Activated T-helper 2 cell treated with anti-CD3 and anti-CD28 coated beads, Interferon-gamma antibody, Interleukin-2, Interleukin-4, amounts not matched to agents 10 μg/mL and 5 μg/mL and 100 μg/mL, durations not matched to agents 14 hours and 24 hours and 36 hours (primary cell): ENCODE results near the gene GTF2H2C_2.
"Not testable (repeated sequence)": the region's sequence is repeated elsewhere in the genome, so short reads cannot be mapped to it uniquely, and the experiment has no call there.

ENCODE experiments used
- DNase-seq: peaks from one replicate; pipeline ENCODE4 v3.0.0; 2021; ENCODE audit warnings: low spot score
- H3K27ac Mint-ChIP-seq: one replicate; pipeline ENCODE4 v1.8.0; 2021; ENCODE audit warnings: mixed read lengths
- H3K27me3 Mint-ChIP-seq: one replicate; pipeline ENCODE4 v1.8.0; 2021; ENCODE audit warnings: low read depth, mixed read lengths
- H3K36me3 Mint-ChIP-seq: one replicate; pipeline ENCODE4 v1.8.0; 2021; ENCODE audit warnings: low read depth, mixed read lengths
- H3K4me1 Mint-ChIP-seq: one replicate; pipeline ENCODE4 v1.8.0; 2021; ENCODE audit warnings: low read depth, mixed read lengths
- H3K4me3 Mint-ChIP-seq: one replicate; pipeline ENCODE4 v1.8.0; 2021; ENCODE audit warnings: low read depth, mild to moderate bottlenecking, moderate library complexity, mixed read lengths
- H3K9me3 Mint-ChIP-seq: one replicate; pipeline ENCODE4 v1.8.0; 2021; ENCODE audit warnings: mixed read lengths
- intact Hi-C: fragments of 100-400 bp; cut with micrococcal nuclease; formaldehyde crosslinking; loops from one replicate; pipeline ENCODE4 v1.15.1; 2023

The GTF2H2C_2 gene

DNA sequence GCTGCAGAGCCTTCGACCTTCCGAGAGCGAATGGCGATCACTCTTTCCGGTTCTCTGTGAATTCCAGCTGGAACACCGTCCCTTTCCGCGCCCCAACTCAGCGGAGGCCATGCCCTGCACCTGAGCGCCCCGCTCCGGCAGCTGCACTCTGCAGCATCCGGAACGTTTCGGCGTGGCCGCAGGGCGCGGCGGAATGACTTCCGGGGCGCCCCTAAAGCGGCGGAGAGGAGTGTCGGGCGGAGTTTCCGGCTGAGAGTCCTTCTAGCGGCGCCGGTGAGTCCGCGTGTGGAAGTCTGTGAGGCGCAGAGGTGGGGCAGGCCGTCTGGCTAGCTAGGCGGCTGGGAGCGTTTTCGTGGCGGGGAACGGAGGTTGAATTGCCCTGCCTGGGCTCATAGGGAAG, at the start of gene GTF2H2C_2:
TSS of gene GTF2H2C_2 (plus strand) at position 252 of the 400 bp plus-strand sequence.
- intact Hi-C loops: not testable (repeated sequence)

DNA sequence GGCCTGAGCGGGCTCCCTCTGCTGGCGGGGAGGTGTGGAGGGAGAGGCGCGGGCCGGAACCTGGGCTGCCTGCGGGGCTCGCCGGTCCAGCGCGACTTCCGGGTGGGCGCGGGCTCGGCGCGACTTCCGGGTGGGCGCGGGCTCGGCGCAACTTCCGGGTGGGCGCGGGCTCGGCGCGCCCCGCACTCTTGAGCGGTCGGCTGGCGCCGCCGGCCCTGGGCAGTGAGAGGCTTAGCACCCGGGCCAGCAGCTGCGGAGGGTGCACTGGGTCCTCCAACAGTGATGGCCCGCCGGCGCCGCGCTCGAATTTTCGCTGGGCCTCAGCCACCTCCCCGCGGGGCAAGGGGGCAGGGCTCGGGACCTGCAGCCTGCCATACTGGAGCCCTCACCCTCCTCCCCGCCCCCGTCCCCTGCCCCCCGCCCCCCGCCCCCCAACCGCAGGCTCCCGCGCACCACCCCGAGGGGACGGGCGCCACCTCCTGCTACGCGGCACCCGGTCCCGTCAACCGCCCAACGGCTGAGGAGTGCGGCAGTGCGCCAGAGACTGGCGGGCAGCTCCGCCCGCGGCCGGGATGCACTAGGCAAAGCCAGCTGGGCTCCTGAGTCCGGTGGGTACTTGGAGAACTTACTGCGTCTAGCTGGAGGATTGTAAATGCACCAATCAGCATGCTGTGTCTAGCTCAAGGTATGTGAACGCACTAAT, 14.0 kb upstream of the GTF2H2C_2 start:
- Mint-ChIP-seq H3K4me3 (peak overlapping the region; percentile 77), H3K27ac (peak overlapping the region; percentile 76)
- H3K27me3 Mint-ChIP-seq, H3K36me3 Mint-ChIP-seq, intact Hi-C loops, H3K9me3 Mint-ChIP-seq, H3K4me1 Mint-ChIP-seq: not testable (repeated sequence)
- DNase-seq: peak; percentile 74

More for the DNA sequence above, at the start of gene GTF2H2C_2:
- not testable (repeated sequence) for DNase-seq, H3K4me3 Mint-ChIP-seq, H3K4me1 Mint-ChIP-seq, H3K36me3 Mint-ChIP-seq, H3K27me3 Mint-ChIP-seq, H3K9me3 Mint-ChIP-seq, H3K27ac Mint-ChIP-seq

DNA sequence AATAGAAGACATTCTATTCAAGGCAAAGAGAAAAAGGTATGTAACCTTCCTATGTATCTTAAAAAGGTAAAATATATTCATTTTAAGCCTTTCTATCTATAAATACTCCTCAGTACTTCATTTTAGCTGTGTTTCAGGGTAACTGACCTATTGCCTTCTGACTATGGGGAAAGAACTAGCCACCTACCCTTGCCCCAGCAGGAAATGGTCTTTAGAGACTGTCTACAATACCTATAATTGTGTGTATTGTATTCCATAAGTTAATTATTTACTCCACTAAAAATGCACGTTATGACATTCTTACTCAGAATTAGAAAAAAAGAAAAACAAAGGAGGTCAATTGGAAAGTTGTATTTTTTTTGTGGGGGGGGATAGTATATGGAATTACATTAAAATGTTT, 6.2 kb downstream of the GTF2H2C_2 start:
- H3K27ac Mint-ChIP-seq, H3K4me1 Mint-ChIP-seq, intact Hi-C loops, H3K9me3 Mint-ChIP-seq, H3K36me3 Mint-ChIP-seq, H3K4me3 Mint-ChIP-seq, DNase-seq, H3K27me3 Mint-ChIP-seq: not testable (repeated sequence)

DNA sequence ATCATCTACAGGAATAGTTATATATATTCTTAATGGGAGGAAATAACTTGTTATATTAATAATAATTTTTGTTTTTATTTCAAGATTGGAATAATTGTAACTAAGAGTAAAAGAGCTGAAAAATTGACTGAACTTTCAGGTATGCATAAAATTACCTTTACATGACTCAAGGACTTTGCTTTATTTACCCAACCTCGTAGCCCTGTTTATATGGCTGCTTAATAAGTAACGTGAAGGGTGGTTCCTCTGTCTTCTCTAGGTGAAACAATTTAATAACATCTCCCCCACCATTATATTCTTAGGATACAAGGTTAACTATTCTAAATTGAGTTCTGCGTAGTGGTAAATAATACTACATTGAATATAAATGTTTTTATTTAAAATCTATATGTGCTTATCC, 8.0 kb downstream of the GTF2H2C_2 start:
- DNase-seq, intact Hi-C loops, H3K9me3 Mint-ChIP-seq, H3K36me3 Mint-ChIP-seq, H3K27me3 Mint-ChIP-seq, H3K4me3 Mint-ChIP-seq, H3K4me1 Mint-ChIP-seq, H3K27ac Mint-ChIP-seq: not testable (repeated sequence)

DNA sequence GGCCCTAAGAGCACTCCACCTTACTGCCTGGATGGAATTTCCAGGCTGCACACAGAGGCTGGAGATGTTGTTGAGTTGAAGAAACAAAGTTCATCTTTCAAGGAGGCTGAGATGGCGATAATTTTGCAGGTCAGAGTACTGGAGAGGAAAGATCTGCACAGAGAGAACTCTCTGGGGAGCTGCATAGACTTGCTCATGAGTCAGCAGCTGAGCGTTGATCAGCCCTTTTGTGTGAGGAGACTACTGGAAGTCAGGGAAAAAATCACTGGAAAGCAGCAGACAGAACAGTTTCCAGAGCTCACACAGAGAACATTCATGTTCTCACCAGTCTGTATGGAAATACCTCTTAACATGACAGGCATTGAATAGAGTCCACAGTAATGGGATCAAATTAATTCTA, 23.4 kb downstream of the GTF2H2C_2 start:
- H3K36me3 Mint-ChIP-seq, DNase-seq, H3K4me3 Mint-ChIP-seq, intact Hi-C loops, H3K27me3 Mint-ChIP-seq, H3K27ac Mint-ChIP-seq, H3K9me3 Mint-ChIP-seq, H3K4me1 Mint-ChIP-seq: not testable (repeated sequence)

DNA sequence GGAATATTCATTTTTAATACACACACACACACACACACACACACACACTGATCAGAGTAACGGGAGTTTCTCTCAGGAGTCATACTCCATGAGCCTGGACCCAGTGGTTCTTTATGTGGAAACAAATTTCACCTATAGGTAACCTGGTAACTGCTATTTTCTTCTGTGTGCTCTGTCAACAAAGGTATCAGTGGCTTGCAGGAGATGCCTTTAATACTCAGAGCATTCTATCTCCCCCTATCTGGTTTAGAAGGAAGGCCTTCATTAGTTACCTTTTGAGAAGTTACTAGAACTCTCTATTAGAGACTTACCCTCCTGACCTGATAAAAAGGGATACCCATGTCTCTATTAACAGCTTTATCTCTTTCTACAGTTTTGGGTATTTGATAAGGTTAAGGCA, 34.4 kb downstream of the GTF2H2C_2 start:
- H3K4me1 Mint-ChIP-seq, intact Hi-C loops, H3K27ac Mint-ChIP-seq, H3K36me3 Mint-ChIP-seq, DNase-seq, H3K27me3 Mint-ChIP-seq, H3K9me3 Mint-ChIP-seq, H3K4me3 Mint-ChIP-seq: not testable (repeated sequence)

DNA sequence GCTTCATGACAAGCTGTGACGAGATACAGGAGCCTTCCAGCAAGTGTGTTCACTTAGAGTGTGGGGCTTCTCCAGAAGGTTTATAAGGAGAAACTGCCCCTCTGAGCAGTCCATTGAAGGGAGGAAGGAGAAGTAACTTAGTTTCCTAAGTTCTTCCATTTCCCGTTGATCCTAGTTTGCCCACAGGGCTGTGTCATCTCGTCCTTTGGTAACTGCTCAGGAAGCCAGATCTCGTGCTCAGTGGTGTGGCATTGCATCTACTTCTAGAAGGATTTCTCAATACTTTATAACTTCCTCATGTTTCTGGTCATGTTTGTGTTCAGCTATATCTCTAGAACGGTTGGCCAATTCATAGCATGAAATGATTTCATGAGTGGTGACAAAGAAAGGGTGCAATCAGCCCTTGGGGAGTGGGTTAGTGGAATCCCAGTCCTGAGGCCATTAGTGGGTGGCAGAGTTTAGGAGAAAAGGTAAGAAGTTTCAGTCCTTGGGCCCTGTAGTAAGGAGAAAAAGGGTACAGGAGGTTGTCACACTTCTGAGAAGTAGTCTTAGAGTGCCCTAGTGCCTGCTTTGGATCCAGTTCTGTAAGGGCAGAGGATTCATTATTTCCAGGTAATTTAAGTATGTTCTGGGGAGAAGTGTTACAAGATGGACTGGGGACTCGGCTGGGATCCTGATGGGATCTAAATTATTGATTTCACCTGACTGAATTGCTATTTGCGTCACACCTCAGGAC, 36.2 kb downstream of the GTF2H2C_2 start:
- H3K4me1 Mint-ChIP-seq, H3K9me3 Mint-ChIP-seq, H3K27ac Mint-ChIP-seq, DNase-seq, intact Hi-C loops, H3K27me3 Mint-ChIP-seq, H3K4me3 Mint-ChIP-seq, H3K36me3 Mint-ChIP-seq: not testable (repeated sequence)

DNA sequence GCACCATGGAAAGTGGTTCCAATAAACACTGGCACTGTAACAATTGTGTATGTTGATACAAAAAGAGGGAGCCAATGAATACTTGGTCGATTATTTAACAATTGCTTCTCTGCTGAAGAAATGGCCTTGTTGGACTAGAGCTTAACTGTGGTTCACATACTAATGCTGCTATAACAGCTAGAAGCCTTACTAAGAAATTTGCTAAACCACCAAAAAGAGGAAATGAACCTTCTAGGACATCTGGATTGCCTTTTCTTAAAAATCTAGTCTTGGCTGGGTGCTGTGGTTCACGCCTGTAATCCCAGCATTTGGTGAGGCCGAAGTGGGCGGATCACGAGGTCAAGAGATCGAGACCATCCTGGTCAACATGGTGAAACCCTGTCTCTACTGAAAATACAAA, 41.9 kb downstream of the GTF2H2C_2 start:
- H3K27ac Mint-ChIP-seq, H3K36me3 Mint-ChIP-seq, intact Hi-C loops, H3K27me3 Mint-ChIP-seq, H3K4me1 Mint-ChIP-seq, H3K4me3 Mint-ChIP-seq, H3K9me3 Mint-ChIP-seq, DNase-seq: not testable (repeated sequence)

DNA sequence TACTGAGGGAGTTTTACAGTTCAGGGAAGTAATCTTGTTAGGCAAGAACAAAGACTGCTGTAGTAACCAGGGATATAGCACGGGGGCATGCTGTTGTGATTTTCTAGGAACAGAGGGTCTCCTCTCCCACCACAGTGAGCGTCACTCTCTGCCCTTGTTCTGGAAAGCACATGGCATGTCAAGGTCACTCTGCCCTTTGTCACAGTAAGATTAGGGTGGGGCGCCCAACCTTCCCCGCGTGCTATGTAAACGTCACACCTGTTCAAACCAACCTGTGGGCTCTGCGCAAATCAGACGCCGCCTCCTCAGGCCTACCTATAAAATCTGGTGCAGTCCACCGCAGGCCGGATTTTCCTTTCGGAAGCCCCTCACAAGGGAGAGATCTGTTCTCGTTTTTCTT, 44.0 kb downstream of the GTF2H2C_2 start:
- DNase-seq, H3K9me3 Mint-ChIP-seq, H3K27me3 Mint-ChIP-seq, H3K27ac Mint-ChIP-seq, H3K4me1 Mint-ChIP-seq, intact Hi-C loops, H3K4me3 Mint-ChIP-seq, H3K36me3 Mint-ChIP-seq: not testable (repeated sequence)

DNA sequence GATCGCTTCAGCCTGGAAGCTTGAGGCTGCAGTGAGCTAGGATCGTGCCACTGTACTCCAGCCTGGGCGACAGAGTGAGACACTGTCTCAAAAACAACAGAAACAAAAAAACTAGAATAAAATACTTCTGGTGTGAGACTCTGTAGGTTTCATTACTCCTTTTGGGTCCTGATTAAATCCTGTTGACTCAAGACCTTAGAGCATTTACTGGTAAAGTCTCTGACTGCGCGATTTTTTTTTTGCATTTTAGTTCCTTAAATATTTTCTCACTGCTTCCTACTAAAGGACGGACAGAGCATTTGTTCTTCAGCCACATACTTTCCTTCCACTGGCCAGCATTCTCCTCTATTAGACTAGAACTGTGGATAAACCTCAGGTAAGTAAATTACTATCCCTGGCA, 46.8 kb downstream of the GTF2H2C_2 start:
- H3K27ac Mint-ChIP-seq, H3K4me1 Mint-ChIP-seq, H3K4me3 Mint-ChIP-seq, H3K36me3 Mint-ChIP-seq, intact Hi-C loops, H3K27me3 Mint-ChIP-seq, H3K9me3 Mint-ChIP-seq, DNase-seq: not testable (repeated sequence)

DNA sequence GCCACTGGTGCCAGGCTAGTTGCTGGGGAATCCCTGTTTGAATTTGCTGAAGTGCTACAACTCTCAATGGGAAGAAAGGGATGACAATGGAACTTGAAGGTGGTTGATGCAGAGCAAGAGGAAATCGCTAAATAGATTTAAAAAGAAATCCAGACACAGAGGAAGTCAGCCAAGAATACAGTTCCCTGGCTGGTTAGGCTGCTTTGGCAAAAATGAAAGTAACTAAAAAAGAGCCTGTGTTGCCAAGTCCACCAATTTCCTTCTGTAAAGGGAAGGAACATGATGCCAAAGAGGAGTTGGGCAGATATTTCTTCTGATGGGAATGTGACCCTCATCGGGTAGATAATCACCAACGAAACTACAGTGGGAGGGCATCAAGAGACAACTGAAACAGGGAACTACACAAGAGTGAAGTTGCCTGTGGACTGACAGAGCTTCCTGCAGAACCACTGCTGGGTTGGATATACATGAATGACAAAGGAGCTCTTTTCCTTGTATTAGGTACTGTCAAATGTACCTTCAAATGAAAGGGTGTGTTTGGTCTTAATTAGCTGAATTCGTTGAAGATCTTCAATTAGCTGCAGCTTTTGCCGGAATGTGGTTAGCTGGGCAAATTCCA, 49.0 kb downstream of the GTF2H2C_2 start:
- intact Hi-C loops: not testable (repeated sequence)

DNA sequence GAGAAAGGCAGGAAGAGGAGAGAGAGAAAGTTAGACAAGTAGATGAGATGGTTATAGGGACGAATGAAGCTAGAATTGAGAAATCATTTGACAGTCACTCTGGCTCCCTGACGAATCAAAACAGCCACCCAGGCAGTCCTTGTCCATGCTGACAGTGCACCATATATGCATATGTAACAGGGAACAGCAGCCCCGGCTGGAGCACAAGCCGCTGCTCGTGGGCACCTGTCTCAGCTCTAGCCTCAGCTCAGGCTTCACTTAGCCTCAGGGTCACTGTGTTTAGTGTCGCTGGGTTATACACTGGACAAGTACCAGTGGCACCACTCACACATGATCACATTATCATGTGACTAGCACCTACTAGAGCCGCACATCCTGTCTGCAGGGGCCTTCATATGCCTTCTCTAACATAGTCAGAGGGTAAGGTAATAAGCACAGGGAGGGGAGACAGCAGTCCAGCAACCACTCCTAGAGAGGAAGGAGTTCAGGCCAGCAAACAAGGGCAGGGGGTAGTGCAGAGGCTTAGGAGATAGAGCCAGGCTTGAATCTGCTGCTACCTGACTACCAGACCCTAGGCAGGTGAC, 54.9 kb downstream of the GTF2H2C_2 start:
- H3K27me3 Mint-ChIP-seq, H3K27ac Mint-ChIP-seq, H3K4me3 Mint-ChIP-seq, H3K36me3 Mint-ChIP-seq, H3K4me1 Mint-ChIP-seq, H3K9me3 Mint-ChIP-seq, intact Hi-C loops, DNase-seq: not testable (repeated sequence)

More for the DNA sequence above, 49.0 kb downstream of the GTF2H2C_2 start:
- not testable (repeated sequence) for H3K4me1 Mint-ChIP-seq, H3K36me3 Mint-ChIP-seq, H3K27me3 Mint-ChIP-seq, DNase-seq, H3K27ac Mint-ChIP-seq, H3K9me3 Mint-ChIP-seq, H3K4me3 Mint-ChIP-seq
